Measurements from ENCODE around the gene TMEM82.

GRCh38 chr1:15726508-15726907, 15.8 kb upstream of the TMEM82 start:
- no peak for TF ChIP-seq CTCF (conservative IDR thresholded peaks at IDR 0.05; ENCODE audit: low read length)
- TF ChIP-seq EZH2phosphoT487 (IDR thresholded peaks at IDR 0.05; ENCODE audit: borderline replicate concordance, low read depth, low read length) = no peak
